Panc1 (cell line): ENCODE data around the gene PIGM. TPM values are rescaled to one million over a fixed set of nuclear protein-coding genes. Genes with fewer than 3 reads are reported as not detected.

Source experiments
- ATAC-seq: fragments of 200-7000 bp; cut with Tn5 transposase; 2 replicates; pipeline ENCODE4 v1.9.1; 2020; ENCODE audit warnings: mild to moderate bottlenecking, moderate library complexity
- BruUV-seq: library from RNA; stranded (reverse); fragments of 400-500 nt; replicated peaks from 2 replicates; lab custom pipeline; 2021; lab: Mats Ljungman, UMichigan
- CTCF ChIA-PET: fragments of 300-600 bp; sonication (Branson Sonifier 250); formaldehyde crosslinking; loops from one replicate; lab custom pipeline; 2022; ENCODE audit warnings: antibody characterized with exemption; lab: Charles Lee
- POLR2A ChIA-PET: fragments of 300-600 bp; sonication (Branson Sonifier 250); formaldehyde crosslinking; loops from one replicate; lab custom pipeline; 2022; ENCODE audit warnings: antibody characterized with exemption; lab: Charles Lee
- DNase-seq: peaks from one replicate; pipeline ENCODE4 v3.0.0-alpha.2; 2010; ENCODE audit warnings: low read depth, low spot score
- H3K27ac ChIP-seq: 2 replicates; pipeline ENCODE4 v1.5.1; 2011; ENCODE audit warnings: mild to moderate bottlenecking, low read length, inconsistent platforms
- H3K27me3 ChIP-seq: fragments of 200-500 bp; sonication (Bioruptor generic); 2 replicates; pipeline ENCODE4 v1.6.0; 2014; ENCODE audit warnings: low read length, inconsistent platforms; ENCODE audit not compliant: control insufficient read depth, insufficient read depth
- H3K36me3 ChIP-seq: fragments of 200-500 bp; sonication (Bioruptor generic); 2 replicates; pipeline ENCODE4 v1.5.1; 2014; ENCODE audit warnings: inconsistent platforms, mild to moderate bottlenecking, low read length, moderate library complexity; ENCODE audit not compliant: control insufficient read depth, insufficient read depth
- H3K4me1 ChIP-seq: 2 replicates; pipeline ENCODE4 v1.5.1; 2011; ENCODE audit warnings: inconsistent platforms, mild to moderate bottlenecking, low read length, moderate library complexity; ENCODE audit not compliant: control insufficient read depth, insufficient read depth
- H3K4me3 ChIP-seq, 2 experiments: 2 replicates each; pipeline ENCODE4 v1.5.1; 2011 to 2012; ENCODE audit warnings: low read depth in 2 of 2, low read length in 2 of 2, mild to moderate bottlenecking in 2 of 2, inconsistent platforms in 1 of 2, moderate library complexity in 1 of 2
- H3K9me3 ChIP-seq: fragments of 200-500 bp; sonication (Bioruptor generic); 2 replicates; pipeline ENCODE4 v1.5.1; 2014; ENCODE audit warnings: low read depth, mild to moderate bottlenecking, inconsistent platforms, low read length, moderate library complexity; ENCODE audit not compliant: control insufficient read depth, insufficient read depth
- CTCF ChIP-seq: fragments of 450-650 bp; IDR thresholded peaks from 2 replicates; pipeline ENCODE4 v1.5.1; 2017; ENCODE audit warnings: mild to moderate bottlenecking
- POLR2AphosphoS5 ChIP-seq: IDR thresholded peaks from 2 replicates; pipeline ENCODE4 v1.6.1; 2012; ENCODE audit warnings: mild to moderate bottlenecking, low read depth, low read length, moderate library complexity
- REST ChIP-seq, 2 experiments: IDR thresholded peaks; 2 replicates each; pipeline ENCODE4 v1.6.1; 2011 to 2012; ENCODE audit warnings: low read depth in 2 of 2, control low read depth in 1 of 2, low read length in 1 of 2, mild to moderate bottlenecking in 1 of 2, moderate library complexity in 1 of 2; ENCODE audit not compliant: insufficient read depth in 1 of 2
- SIN3A ChIP-seq: IDR thresholded peaks from 2 replicates; pipeline ENCODE4 v1.6.1; 2012; ENCODE audit warnings: low read depth, mild to moderate bottlenecking, low read length, moderate library complexity, borderline replicate concordance; ENCODE audit not compliant: insufficient read depth
- TCF7L2 ChIP-seq: IDR thresholded peaks from 2 replicates; pipeline ENCODE4 v1.6.1; 2011; ENCODE audit warnings: mild to moderate bottlenecking, low read depth, low read length, inconsistent platforms
- in situ Hi-C: cut with HindIII; loops from 2 replicates; pipeline ENCODE4 v1.10.0; 2016; ENCODE audit warnings: low sequenced_read_pairs, low pct_unique_long_range_greater_than_20kb
- intact Hi-C: fragments of 100-400 bp; cut with micrococcal nuclease; formaldehyde crosslinking; loops from one replicate; pipeline ENCODE4 v1.10.0; 2022; ENCODE audit not compliant: unreplicated experiment
- total RNA-seq: library from RNA; stranded (reverse); gene quantifications from one replicate; pipeline ENCODE4 v1.2.1, GENCODE V29; 2021; ENCODE audit not compliant: unreplicated experiment

The PIGM gene
- total RNA-seq, 1 experiment from 2014 or later, result 4.4 TPM

- ChIA-PET POLR2A (interaction anchor here (0.5 kb wide), 1 partner anchor 969 kb away, joined by 9 read pairs; no protein-coding TSS in a partner anchor), CTCF (interaction anchor here (0.6 to 2.2 kb wide), 9 partner anchors 9 to 39 kb away, joined by 3 to 13 read pairs (median 5); no protein-coding TSS in a partner anchor)
- Histone ChIP-seq H3K4me3 (no peak overlapping the region), H3K4me1 (no peaks in the 10 kb centered on the region), H3K9me3 (no peaks in the 10 kb centered on the region), H3K36me3 (no peaks in the 10 kb centered on the region), H3K27me3 (peaks cover 11% of the 10 kb centered on the region), H3K27ac (no peak overlapping the region)
- no peak for DNase-seq
- no TSS peak for BruUV-seq
- intact Hi-C loops, result loop anchor here (2.0 kb wide), 1 partner anchor 38 kb away; no protein-coding TSS in a partner anchor
- TF ChIP-seq SIN3A (no peak), REST (IDR thresholded peaks at IDR 0.05; ENCODE audit: insufficient read depth in 1 of 2, low read depth in 2 of 2, low read length in 1 of 2) (no peak), CTCF (peak; percentile 80), POLR2AphosphoS5 (no peak), TCF7L2 (no peak)
- in situ Hi-C loops, result no loop called here
- ATAC-seq, result peak; percentile 85
These were observed 14.8 kb upstream of the PIGM start for GRCh38 chr1:160046494-160047110.

- intact Hi-C loops, result loop anchor here (2.0 kb wide), 1 partner anchor 39 kb away; no protein-coding TSS in a partner anchor
- CTCF ChIA-PET, result interaction anchor here (1.1 to 2.2 kb wide), 3 partner anchors 33 to 40 kb away, joined by 4 to 13 read pairs (median 11); no protein-coding TSS in a partner anchor
- no peaks in the 10 kb centered on the region for H3K36me3 ChIP-seq
- no TSS peak for BruUV-seq
- in situ Hi-C loops, result no loop called here
- DNase-seq (no peak), ATAC-seq (no peak)
- no peak overlapping the region for H3K27ac ChIP-seq
- peaks cover 9% of the 10 kb centered on the region for H3K27me3 ChIP-seq
- no peak for TF ChIP-seq CTCF
- TF ChIP-seq POLR2AphosphoS5, result no peak
- no peak for TF ChIP-seq TCF7L2
- H3K4me3 ChIP-seq, result no peak overlapping the region
- no peaks in the 10 kb centered on the region for H3K4me1 ChIP-seq
- POLR2A ChIA-PET, result no interaction called here
- no peaks in the 10 kb centered on the region for H3K9me3 ChIP-seq
These were observed 13.9 kb upstream of the PIGM start for GRCh38 chr1:160045653-160046052.
